HG02610 (cell line): ENCODE results near the gene GNG8.
A peak's percentile ranks its signal among the peaks of the same experiment; 100 is the strongest.
"Not testable (repeated sequence)": the region's sequence is repeated elsewhere in the genome, so short reads cannot be mapped to it uniquely, and the experiment has no call there.

Experiments
- ATAC-seq: cut with Tn5 transposase; IDR thresholded peaks from one replicate; pipeline ENCODE4 v1.9.1; 2021; ENCODE audit warnings: mild to moderate bottlenecking, moderate library complexity; ENCODE audit not compliant: unreplicated experiment

Gene GNG8

GRCh38 chr19:46648060-46648960 is 12.3 kb upstream of the GNG8 start:
- no peak for ATAC-seq

- no peak for ATAC-seq
Observed at GRCh38 chr19:46646402-46646801, 10.4 kb upstream of the GNG8 start.

- ATAC-seq = no peak
Observed at GRCh38 chr19:46644720-46645119, 8.7 kb upstream of the GNG8 start.

GRCh38 chr19:46640656-46641055 is 4.7 kb upstream of the GNG8 start:
- ATAC-seq = no peak

GRCh38 chr19:46639358-46640182 is 3.6 kb upstream of the GNG8 start:
- ATAC-seq = no peak

GRCh38 chr19:46637224-46637623 is 1.2 kb upstream of the GNG8 start:
- no peak for ATAC-seq

GRCh38 chr19:46634656-46635218 is 1.3 kb downstream of the GNG8 start:
- ATAC-seq = no peak

GRCh38 chr19:46634045-46634655 is 1.9 kb downstream of the GNG8 start:
- ATAC-seq = peak; percentile 47

GRCh38 chr19:46633130-46633529 is 2.9 kb downstream of the GNG8 start:
- no peak for ATAC-seq

- no peak for ATAC-seq
Observed at GRCh38 chr19:46631481-46631880, 4.5 kb downstream of the GNG8 start.

GRCh38 chr19:46630586-46631205 is 5.3 kb downstream of the GNG8 start:
- ATAC-seq = no peak

- ATAC-seq = no peak
Observed at GRCh38 chr19:46629546-46630025, 6.4 kb downstream of the GNG8 start.

GRCh38 chr19:46628970-46629369 is 7.0 kb downstream of the GNG8 start:
- not testable (repeated sequence) for ATAC-seq

- no peak for ATAC-seq
Observed at GRCh38 chr19:46626446-46626845, 9.6 kb downstream of the GNG8 start.

GRCh38 chr19:46625731-46626130 is 10.3 kb downstream of the GNG8 start:
- ATAC-seq = no peak

GRCh38 chr19:46624958-46625661 is 10.9 kb downstream of the GNG8 start, which contains the start of gene PTGIR:
Gene PTGIR (minus strand): TSS chr19:46625089. CDS start chr19:46624225, 864 bp downstream.
- ATAC-seq = no peak

GRCh38 chr19:46623915-46624502 is 12.0 kb downstream of the GNG8 start:
- ATAC-seq = no peak

- no peak for ATAC-seq
Observed at GRCh38 chr19:46622118-46622446, 13.9 kb downstream of the GNG8 start.
